Prostate gland (tissue), 2 donors: Measurements from ENCODE around the gene CLMP. TPM values are rescaled to one million over a fixed set of nuclear protein-coding genes. Genes with fewer than 3 reads are reported as not detected.

Experiments
- DNase-seq: peaks from one replicate; pipeline ENCODE4 v3.0.0-alpha.2; 2019; ENCODE audit warnings: low spot score
- H3K27ac ChIP-seq, 2 donors: fragments of 200-600 bp; sonication (generic); 2 replicates each; pipeline ENCODE4 v1.5.1; 2017 to 2019
- H3K27me3 ChIP-seq: fragments of 200-600 bp; sonication (generic); replicated peaks from 2 replicates; pipeline ENCODE4 v1.5.1; 2019; ENCODE audit not compliant: insufficient read depth
- H3K36me3 ChIP-seq, 2 donors: fragments of 200-600 bp; sonication (generic); 1 replicate in 1 of 2; 2 replicates in 1 of 2; pipeline versions ENCODE4 v1.5.1 to v1.8.1; 2017 to 2019
- H3K4me1 ChIP-seq: fragments of 200-600 bp; sonication (generic); replicated peaks from 2 replicates; pipeline ENCODE4 v1.5.1; 2019
- H3K4me3 ChIP-seq, 2 donors: fragments of 200-600 bp; sonication (generic); 2 replicates each; pipeline ENCODE4 v1.5.1; 2017 to 2019
- H3K9me3 ChIP-seq: fragments of 200-600 bp; sonication (generic); 2 replicates; pipeline ENCODE4 v1.5.1; 2017
- CTCF ChIP-seq, 4 experiments: fragments of 200-600 bp in 2 of 4; fragments of 450-650 bp in 2 of 4; sonication (generic) in 2 of 4; IDR thresholded peaks; 1 replicate in 3 of 4; 2 replicates in 1 of 4; pipeline ENCODE4 v1.5.1; 2016 to 2019; ENCODE audit warnings: antibody characterized with exemption in 4 of 4, mild to moderate bottlenecking in 2 of 4, moderate library complexity in 2 of 4
- POLR2A ChIP-seq: fragments of 450-650 bp; IDR thresholded peaks from one replicate; pipeline ENCODE4 v1.6.1; 2016; ENCODE audit warnings: antibody characterized with exemption, mild to moderate bottlenecking
- POLR2AphosphoS5 ChIP-seq: sonication (generic); formaldehyde crosslinking; IDR thresholded peaks from one replicate; pipeline ENCODE4 v1.6.1; 2017; ENCODE audit warnings: antibody characterized with exemption
- WGBS: methylation state at CpG from one replicate; pipeline ENCODE4 v1.1.5; 2018; 5-methylcytosine and 5-hydroxymethylcytosine counted together
- intact Hi-C: fragments of 100-400 bp; cut with DNase I; formaldehyde crosslinking; loops from one replicate; pipeline ENCODE4 v1.14.2; 2022
- total RNA-seq, 2 donors: library from RNA; depleted of rRNA; stranded (reverse); fragments of >200 nt; gene quantifications; one replicate each; pipeline ENCODE4 v1.1.0, GENCODE V29; 2016

Gene CLMP
- total RNA-seq, 2 donors from 2014 or later: 5.0 to 10.7 TPM

- TF ChIP-seq CTCF (IDR thresholded peaks at IDR 0.05): no peak
- no peak for TF ChIP-seq POLR2A
- TF ChIP-seq POLR2AphosphoS5: no peak
- no peaks in the 10 kb centered on the region for H3K36me3 ChIP-seq
- no peak for DNase-seq
- no peak overlapping the region for H3K4me3 ChIP-seq
- no peak overlapping the region for H3K27ac ChIP-seq
- H3K4me1 ChIP-seq: no peaks in the 10 kb centered on the region
- 98% methylated on average over 7 of the region's 7 CpGs for WGBS
- no peaks in the 10 kb centered on the region for H3K9me3 ChIP-seq
- no peaks in the 10 kb centered on the region for H3K27me3 ChIP-seq
- intact Hi-C loops: no loop called here
Measured at GRCh38 chr11:123084454-123084853, 110.6 kb downstream of the CLMP start.

GRCh38 chr11:123083623-123084029, 111.4 kb downstream of the CLMP start:
- Histone ChIP-seq H3K9me3 (no peaks in the 10 kb centered on the region), H3K4me3 (no peak overlapping the region), H3K4me1 (no peaks in the 10 kb centered on the region), H3K27ac (no peak overlapping the region), H3K27me3 (no peaks in the 10 kb centered on the region), H3K36me3 (no peaks in the 10 kb centered on the region)
- TF ChIP-seq POLR2A (no peak), POLR2AphosphoS5 (peak; percentile 53), CTCF (IDR thresholded peaks at IDR 0.05) (no peak)
- 0% methylated on average over 4 of the region's 4 CpGs for WGBS
- peak; percentile 75 for DNase-seq
- intact Hi-C loops: no loop called here

GRCh38 chr11:123082977-123083376, 112.1 kb downstream of the CLMP start:
- TF ChIP-seq POLR2AphosphoS5 (peak; percentile 67), CTCF (IDR thresholded peaks at IDR 0.05) (no peak), POLR2A (no peak)
- no peak overlapping the region for H3K27ac ChIP-seq

GRCh38 chr11:123080015-123080414, 115.0 kb downstream of the CLMP start:
- no peaks in the 10 kb centered on the region for H3K27me3 ChIP-seq
- no peak for DNase-seq
- no peak for TF ChIP-seq CTCF (IDR thresholded peaks at IDR 0.05)
- intact Hi-C loops: no loop called here
- no peak overlapping the region for H3K27ac ChIP-seq
- no peaks in the 10 kb centered on the region for H3K4me1 ChIP-seq
- no peaks in the 10 kb centered on the region for H3K9me3 ChIP-seq
- WGBS: 94% methylated on average over 1 of the region's 1 CpG
- H3K4me3 ChIP-seq: no peak overlapping the region
- no peaks in the 10 kb centered on the region for H3K36me3 ChIP-seq

More at GRCh38 chr11:123082977-123083376, 112.1 kb downstream of the CLMP start:
- Histone ChIP-seq H3K36me3 (no peaks in the 10 kb centered on the region), H3K4me3 (no peak overlapping the region), H3K4me1 (no peaks in the 10 kb centered on the region), H3K9me3 (no peaks in the 10 kb centered on the region), H3K27me3 (no peaks in the 10 kb centered on the region)
- intact Hi-C loops: no loop called here
- DNase-seq: peak; percentile 23
- WGBS: 18% methylated on average over 4 of the region's 4 CpGs

GRCh38 chr11:123076484-123076883, 118.6 kb downstream of the CLMP start:
- WGBS: 62% methylated on average over 2 of the region's 2 CpGs
- intact Hi-C loops: no loop called here
- DNase-seq: no peak
- no peak for TF ChIP-seq CTCF (IDR thresholded peaks at IDR 0.05)
- no peak for TF ChIP-seq POLR2A
- TF ChIP-seq POLR2AphosphoS5: no peak
- Histone ChIP-seq H3K36me3 (no peaks in the 10 kb centered on the region), H3K4me1 (no peaks in the 10 kb centered on the region), H3K27me3 (no peaks in the 10 kb centered on the region), H3K27ac (no peak overlapping the region), H3K4me3 (no peak overlapping the region), H3K9me3 (no peaks in the 10 kb centered on the region)
